ENCODE measurements around the gene TFB1M.

Gene TFB1M

DNA sequence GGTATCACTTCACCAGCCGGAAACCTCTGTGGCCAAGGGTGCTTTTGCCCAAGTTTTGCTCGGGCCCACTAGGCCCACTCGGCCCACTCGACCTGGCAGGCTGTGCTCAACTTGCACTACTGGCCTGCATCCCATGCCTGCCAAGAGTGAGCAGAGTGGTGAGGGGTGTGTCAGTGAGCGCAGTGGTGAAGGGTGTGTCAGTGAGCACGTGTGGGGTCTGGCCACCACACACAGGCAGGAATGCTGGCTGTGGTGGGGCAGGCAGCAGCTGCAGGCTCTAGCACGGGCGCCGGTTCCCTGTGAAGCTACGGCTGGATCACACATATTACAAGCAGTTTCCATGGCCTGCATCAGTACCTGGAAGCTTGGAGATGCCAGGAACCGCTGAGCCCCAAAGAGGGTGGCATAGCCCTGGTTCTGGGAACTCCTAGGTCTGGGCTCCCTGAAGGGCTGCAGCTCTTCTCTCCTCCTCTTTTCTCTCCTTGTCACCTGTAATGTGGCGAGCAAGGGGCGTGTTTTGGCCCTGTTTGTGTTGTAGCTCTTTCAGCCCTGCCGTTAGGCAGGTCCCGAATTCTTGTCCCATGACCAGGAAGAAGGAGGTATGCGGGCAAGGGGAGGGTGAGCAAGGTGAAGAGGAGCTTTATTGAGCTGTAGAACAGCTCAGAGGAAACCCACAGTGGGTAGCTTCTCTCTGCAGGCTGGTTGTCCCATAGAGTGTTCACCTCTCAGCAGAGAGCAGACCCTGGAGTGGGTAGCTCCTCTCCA lies 101.5 kb downstream of the TFB1M start:
- no peak overlapping the region for H3K4me3 ChIP-seq (ENCODE audit: low read depth, low read length)
- no peak for DNase-seq (ENCODE audit: low read depth, low spot score)
- TF ChIP-seq, protein P1, sequence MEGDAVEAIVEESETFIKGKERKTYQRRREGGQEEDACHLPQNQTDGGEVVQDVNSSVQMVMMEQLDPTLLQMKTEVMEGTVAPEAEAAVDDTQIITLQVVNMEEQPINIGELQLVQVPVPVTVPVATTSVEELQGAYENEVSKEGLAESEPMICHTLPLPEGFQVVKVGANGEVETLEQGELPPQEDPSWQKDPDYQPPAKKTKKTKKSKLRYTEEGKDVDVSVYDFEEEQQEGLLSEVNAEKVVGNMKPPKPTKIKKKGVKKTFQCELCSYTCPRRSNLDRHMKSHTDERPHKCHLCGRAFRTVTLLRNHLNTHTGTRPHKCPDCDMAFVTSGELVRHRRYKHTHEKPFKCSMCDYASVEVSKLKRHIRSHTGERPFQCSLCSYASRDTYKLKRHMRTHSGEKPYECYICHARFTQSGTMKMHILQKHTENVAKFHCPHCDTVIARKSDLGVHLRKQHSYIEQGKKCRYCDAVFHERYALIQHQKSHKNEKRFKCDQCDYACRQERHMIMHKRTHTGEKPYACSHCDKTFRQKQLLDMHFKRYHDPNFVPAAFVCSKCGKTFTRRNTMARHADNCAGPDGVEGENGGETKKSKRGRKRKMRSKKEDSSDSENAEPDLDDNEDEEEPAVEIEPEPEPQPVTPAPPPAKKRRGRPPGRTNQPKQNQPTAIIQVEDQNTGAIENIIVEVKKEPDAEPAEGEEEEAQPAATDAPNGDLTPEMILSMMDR (IDR thresholded peaks at IDR 0.05; ENCODE audit: low read depth, low read length): no peak
- in situ Hi-C loops (cut with HindIII; ENCODE audit: low sequenced_read_pairs): no loop called here

DNA sequence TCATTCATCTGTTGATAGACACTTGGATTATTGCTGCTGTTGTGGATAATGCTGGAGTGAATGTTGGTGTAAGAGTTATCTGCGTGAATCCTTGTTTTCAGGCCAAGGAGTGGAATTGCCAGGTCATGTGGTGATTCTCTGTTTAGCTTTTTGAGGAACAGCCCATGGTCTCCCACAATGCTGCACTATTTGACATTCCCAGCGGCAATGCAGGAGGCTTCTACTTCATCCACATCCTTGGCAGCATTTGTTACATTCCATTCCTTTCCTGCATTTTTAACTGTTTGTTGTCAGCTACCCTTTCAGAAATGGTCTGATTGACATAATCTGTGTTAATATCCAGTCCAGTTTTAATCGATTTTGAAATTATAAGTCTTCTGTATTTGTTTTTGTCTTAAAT lies 102.2 kb downstream of the TFB1M start:
- TF ChIP-seq, protein P1 (IDR thresholded peaks at IDR 0.05; ENCODE audit: low read depth, low read length): no peak
- in situ Hi-C loops (cut with HindIII; ENCODE audit: low sequenced_read_pairs): no loop called here
- no peak for DNase-seq (ENCODE audit: low read depth, low spot score)
- no peak overlapping the region for H3K4me3 ChIP-seq (ENCODE audit: low read depth, low read length)

DNA sequence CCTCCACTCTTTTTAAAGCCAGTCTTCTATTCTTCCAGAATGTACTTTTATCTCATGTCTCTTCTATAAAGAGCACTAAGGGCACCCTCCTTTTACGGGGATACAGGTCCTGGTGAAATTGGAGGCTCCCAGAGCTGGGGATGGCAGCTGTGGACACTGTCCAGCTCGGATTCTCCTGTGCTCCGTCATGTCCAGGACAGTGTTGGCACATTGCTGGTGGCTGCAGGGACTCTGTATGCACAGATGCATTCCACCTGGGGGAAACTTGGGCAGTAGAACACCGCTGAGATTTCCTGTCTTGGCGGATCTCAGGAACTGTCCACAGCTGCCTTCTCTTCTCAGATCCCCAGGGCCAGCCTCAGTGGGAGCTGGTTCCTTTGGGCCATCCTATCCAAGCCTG lies 107.1 kb downstream of the TFB1M start:
- no peak for DNase-seq (ENCODE audit: low read depth, low spot score)
- in situ Hi-C loops (cut with HindIII; ENCODE audit: low sequenced_read_pairs): no loop called here
- no peak overlapping the region for H3K4me3 ChIP-seq (ENCODE audit: low read depth, low read length)
- TF ChIP-seq, protein P1 (IDR thresholded peaks at IDR 0.05; ENCODE audit: low read depth, low read length): no peak

All from astrocyte of the spinal cord (primary cell).